Glutamatergic neuron (in vitro differentiated cells): ENCODE data around the gene MLNR. TPM values are rescaled to one million over a fixed set of nuclear protein-coding genes. Genes with fewer than 3 reads are reported as not detected.

Experiments
- DNase-seq: peaks from one replicate; pipeline ENCODE4 v3.0.0; 2022
- H3K27ac Mint-ChIP-seq: one replicate; pipeline ENCODE4 v1.8.0; 2020; ENCODE audit warnings: mild to moderate bottlenecking, mixed read lengths, inconsistent platforms; ENCODE audit not compliant: unreplicated experiment
- H3K27me3 Mint-ChIP-seq: one replicate; pipeline ENCODE4 v1.8.0; 2020; ENCODE audit warnings: mild to moderate bottlenecking, moderate library complexity, mixed read lengths, inconsistent platforms; ENCODE audit not compliant: unreplicated experiment
- H3K36me3 Mint-ChIP-seq: one replicate; pipeline ENCODE4 v1.8.0; 2020; ENCODE audit warnings: mild to moderate bottlenecking, mixed read lengths, inconsistent platforms; ENCODE audit not compliant: unreplicated experiment
- H3K4me1 Mint-ChIP-seq: one replicate; pipeline ENCODE4 v1.8.0; 2020; ENCODE audit warnings: mild to moderate bottlenecking, low read depth, mixed read lengths, inconsistent platforms; ENCODE audit not compliant: unreplicated experiment
- H3K4me3 Mint-ChIP-seq: one replicate; pipeline ENCODE4 v1.8.0; 2020; ENCODE audit warnings: mild to moderate bottlenecking, mixed read lengths, inconsistent platforms; ENCODE audit not compliant: unreplicated experiment
- H3K9me3 Mint-ChIP-seq: one replicate; pipeline ENCODE4 v1.8.0; 2020; ENCODE audit warnings: mild to moderate bottlenecking, moderate library complexity, mixed read lengths, inconsistent platforms; ENCODE audit not compliant: unreplicated experiment
- CTCF ChIP-seq: fragments of 200-600 bp; sonication (generic); IDR thresholded peaks from one replicate; pipeline ENCODE4 v1.5.0; 2021; ENCODE audit not compliant: partially characterized antibody, unreplicated experiment
- total RNA-seq: library from RNA; stranded (reverse); fragmentation: NEBNext Ultra II Directional; extraction: Animal tissue kit (Norgen Biotek cat#: 25700); gene quantifications from one replicate; pipeline ENCODE4 v1.2.1, GENCODE V29; 2021; ENCODE audit not compliant: unreplicated experiment

Gene MLNR
- total RNA-seq, 1 donor from 2014 or later, result not detected

- no peaks in the 10 kb centered on the region for H3K36me3 Mint-ChIP-seq
- H3K4me3 Mint-ChIP-seq, result no peak overlapping the region
- H3K27me3 Mint-ChIP-seq, result peaks cover 2% of the 10 kb centered on the region
- TF ChIP-seq CTCF, result no peak
- H3K4me1 Mint-ChIP-seq, result no peaks in the 10 kb centered on the region
- no peak for DNase-seq
- H3K27ac Mint-ChIP-seq, result no peak overlapping the region
- H3K9me3 Mint-ChIP-seq, result no peaks in the 10 kb centered on the region
These were observed 19.9 kb downstream of the MLNR start for GRCh38 chr13:49240017-49240416.

- no peaks in the 10 kb centered on the region for H3K9me3 Mint-ChIP-seq
- H3K4me1 Mint-ChIP-seq, result no peaks in the 10 kb centered on the region
- no peaks in the 10 kb centered on the region for H3K36me3 Mint-ChIP-seq
- no peak for DNase-seq
- no peak overlapping the region for H3K4me3 Mint-ChIP-seq
- peaks cover 2% of the 10 kb centered on the region for H3K27me3 Mint-ChIP-seq
- no peak overlapping the region for H3K27ac Mint-ChIP-seq
- TF ChIP-seq CTCF, result no peak
These were observed 21.2 kb downstream of the MLNR start for GRCh38 chr13:49241296-49241695.

GRCh38 chr13:49245101-49245500, 25.0 kb downstream of the MLNR start:
- DNase-seq, result no peak
- TF ChIP-seq CTCF, result no peak
- no peaks in the 10 kb centered on the region for H3K36me3 Mint-ChIP-seq
- peaks cover 2% of the 10 kb centered on the region for H3K27me3 Mint-ChIP-seq
- H3K4me1 Mint-ChIP-seq, result no peaks in the 10 kb centered on the region
- no peak overlapping the region for H3K27ac Mint-ChIP-seq
- peaks cover 8% of the 10 kb centered on the region for H3K9me3 Mint-ChIP-seq
- H3K4me3 Mint-ChIP-seq, result no peak overlapping the region

GRCh38 chr13:49246850-49247642, 26.9 kb downstream of the MLNR start:
- DNase-seq, result no peak
- Mint-ChIP-seq H3K4me1 (no peaks in the 10 kb centered on the region), H3K27me3 (peaks cover 1% of the 10 kb centered on the region), H3K27ac (peak overlapping the region; percentile 87), H3K9me3 (peaks cover 8% of the 10 kb centered on the region), H3K4me3 (peak overlapping the region; percentile 97), H3K36me3 (no peaks in the 10 kb centered on the region)
- TF ChIP-seq CTCF, result no peak
